K562 (cell line): ENCODE data around the gene ARHGEF1.

Source experiments
- DNMT1 ChIP-seq: fragments of 450-650 bp; IDR thresholded peaks from 2 replicates; pipeline ENCODE4 v1.6.1; 2016; ENCODE audit warnings: antibody characterized with exemption, mild to moderate bottlenecking
- KDM4B ChIP-seq, 2 experiments: fragments of 450-650 bp in 1 of 2; sonication (generic) in 1 of 2; IDR thresholded peaks; 2 replicates each; pipeline ENCODE4 v1.6.1; 2016 to 2017; ENCODE audit warnings: borderline replicate concordance in 2 of 2, antibody characterized with exemption in 1 of 2, low read depth in 1 of 2, mild to moderate bottlenecking in 1 of 2
- MAFF ChIP-seq: IDR thresholded peaks from 2 replicates; pipeline ENCODE4 v1.6.1; 2012; ENCODE audit warnings: low read length, improper control_type of control experiment
- NFIC ChIP-seq: fragments of 450-650 bp; IDR thresholded peaks from 2 replicates; pipeline ENCODE4 v1.6.1; 2017; ENCODE audit warnings: mild to moderate bottlenecking, inconsistent platforms
- PBX2 ChIP-seq, 2 experiments: IDR thresholded peaks in 1 of 2; conservative IDR thresholded peaks in 1 of 2; 2 replicates each; pipeline ENCODE4 v1.6.1; 2016; ENCODE audit warnings: low read depth in 2 of 2, mild to moderate bottlenecking in 1 of 2, missing compliant biosample characterization in 1 of 2, missing genetic modification characterization in 1 of 2, moderate library complexity in 1 of 2
- SMARCA5 ChIP-seq: fragments of 450-650 bp; IDR thresholded peaks from 2 replicates; pipeline ENCODE4 v1.6.1; 2016
- SP1 ChIP-seq: sonication (generic); formaldehyde crosslinking; IDR thresholded peaks from 2 replicates; pipeline ENCODE4 v1.8.1; 2022; ENCODE audit warnings: mild to moderate bottlenecking, missing genetic modification reagents
- TFAP4 ChIP-seq: sonication (generic); formaldehyde crosslinking; IDR thresholded peaks from 2 replicates; pipeline ENCODE4 v1.8.0; 2022; ENCODE audit warnings: missing genetic modification reagents, mild to moderate bottlenecking, moderate library complexity, borderline replicate concordance
- ZFP36 ChIP-seq: fragments of 150-350 bp; IDR thresholded peaks from 2 replicates; pipeline ENCODE4 v1.6.1; 2018; ENCODE audit warnings: low read length, low read depth; ENCODE audit not compliant: partially characterized antibody
- TF ChIP-seq, protein P1 (sequence below), 3 experiments: IDR thresholded peaks in 2 of 3; conservative IDR thresholded peaks in 1 of 3; 2 replicates each; pipeline ENCODE4 v1.5.1; 2011 to 2012; ENCODE audit warnings: low read length in 3 of 3, mild to moderate bottlenecking in 3 of 3, control low read depth in 2 of 3, improper control_type of control experiment in 1 of 3, inconsistent platforms in 1 of 3, low read depth in 1 of 3, mixed read lengths in 1 of 3, moderate library complexity in 1 of 3; ENCODE audit not compliant: insufficient read depth in 2 of 3
- TF ChIP-seq, protein P2 (sequence below): fragments of 450-650 bp; IDR thresholded peaks from 2 replicates; pipeline ENCODE4 v1.6.1; 2016; ENCODE audit warnings: low read depth

GRCh38 chr19:41907994-41908615, 25.1 kb downstream of the ARHGEF1 start:
- TF ChIP-seq SMARCA5, result no peak
- TF ChIP-seq, protein P1, sequence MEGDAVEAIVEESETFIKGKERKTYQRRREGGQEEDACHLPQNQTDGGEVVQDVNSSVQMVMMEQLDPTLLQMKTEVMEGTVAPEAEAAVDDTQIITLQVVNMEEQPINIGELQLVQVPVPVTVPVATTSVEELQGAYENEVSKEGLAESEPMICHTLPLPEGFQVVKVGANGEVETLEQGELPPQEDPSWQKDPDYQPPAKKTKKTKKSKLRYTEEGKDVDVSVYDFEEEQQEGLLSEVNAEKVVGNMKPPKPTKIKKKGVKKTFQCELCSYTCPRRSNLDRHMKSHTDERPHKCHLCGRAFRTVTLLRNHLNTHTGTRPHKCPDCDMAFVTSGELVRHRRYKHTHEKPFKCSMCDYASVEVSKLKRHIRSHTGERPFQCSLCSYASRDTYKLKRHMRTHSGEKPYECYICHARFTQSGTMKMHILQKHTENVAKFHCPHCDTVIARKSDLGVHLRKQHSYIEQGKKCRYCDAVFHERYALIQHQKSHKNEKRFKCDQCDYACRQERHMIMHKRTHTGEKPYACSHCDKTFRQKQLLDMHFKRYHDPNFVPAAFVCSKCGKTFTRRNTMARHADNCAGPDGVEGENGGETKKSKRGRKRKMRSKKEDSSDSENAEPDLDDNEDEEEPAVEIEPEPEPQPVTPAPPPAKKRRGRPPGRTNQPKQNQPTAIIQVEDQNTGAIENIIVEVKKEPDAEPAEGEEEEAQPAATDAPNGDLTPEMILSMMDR (IDR thresholded peaks at IDR 0.05 in 2 of 3, conservative IDR thresholded peaks at IDR 0.05 in 1 of 3; ENCODE audit: insufficient read depth in 2 of 3, low read depth in 1 of 3, low read length in 3 of 3), result no peak
- no peak for TF ChIP-seq NFIC
- no peak for TF ChIP-seq PBX2 (CRISPR knock-in tag; IDR thresholded peaks at IDR 0.05; ENCODE audit: low read depth)
- TF ChIP-seq PBX2 (tag; conservative IDR thresholded peaks at IDR 0.05; ENCODE audit: low read depth), result no peak
- no peak for TF ChIP-seq KDM4B (IDR thresholded peaks at IDR 0.05; ENCODE audit: borderline replicate concordance in 2 of 2, low read depth in 1 of 2)
- TF ChIP-seq SP1 (CRISPR knock-in tag), result no peak
- TF ChIP-seq, protein P2, sequence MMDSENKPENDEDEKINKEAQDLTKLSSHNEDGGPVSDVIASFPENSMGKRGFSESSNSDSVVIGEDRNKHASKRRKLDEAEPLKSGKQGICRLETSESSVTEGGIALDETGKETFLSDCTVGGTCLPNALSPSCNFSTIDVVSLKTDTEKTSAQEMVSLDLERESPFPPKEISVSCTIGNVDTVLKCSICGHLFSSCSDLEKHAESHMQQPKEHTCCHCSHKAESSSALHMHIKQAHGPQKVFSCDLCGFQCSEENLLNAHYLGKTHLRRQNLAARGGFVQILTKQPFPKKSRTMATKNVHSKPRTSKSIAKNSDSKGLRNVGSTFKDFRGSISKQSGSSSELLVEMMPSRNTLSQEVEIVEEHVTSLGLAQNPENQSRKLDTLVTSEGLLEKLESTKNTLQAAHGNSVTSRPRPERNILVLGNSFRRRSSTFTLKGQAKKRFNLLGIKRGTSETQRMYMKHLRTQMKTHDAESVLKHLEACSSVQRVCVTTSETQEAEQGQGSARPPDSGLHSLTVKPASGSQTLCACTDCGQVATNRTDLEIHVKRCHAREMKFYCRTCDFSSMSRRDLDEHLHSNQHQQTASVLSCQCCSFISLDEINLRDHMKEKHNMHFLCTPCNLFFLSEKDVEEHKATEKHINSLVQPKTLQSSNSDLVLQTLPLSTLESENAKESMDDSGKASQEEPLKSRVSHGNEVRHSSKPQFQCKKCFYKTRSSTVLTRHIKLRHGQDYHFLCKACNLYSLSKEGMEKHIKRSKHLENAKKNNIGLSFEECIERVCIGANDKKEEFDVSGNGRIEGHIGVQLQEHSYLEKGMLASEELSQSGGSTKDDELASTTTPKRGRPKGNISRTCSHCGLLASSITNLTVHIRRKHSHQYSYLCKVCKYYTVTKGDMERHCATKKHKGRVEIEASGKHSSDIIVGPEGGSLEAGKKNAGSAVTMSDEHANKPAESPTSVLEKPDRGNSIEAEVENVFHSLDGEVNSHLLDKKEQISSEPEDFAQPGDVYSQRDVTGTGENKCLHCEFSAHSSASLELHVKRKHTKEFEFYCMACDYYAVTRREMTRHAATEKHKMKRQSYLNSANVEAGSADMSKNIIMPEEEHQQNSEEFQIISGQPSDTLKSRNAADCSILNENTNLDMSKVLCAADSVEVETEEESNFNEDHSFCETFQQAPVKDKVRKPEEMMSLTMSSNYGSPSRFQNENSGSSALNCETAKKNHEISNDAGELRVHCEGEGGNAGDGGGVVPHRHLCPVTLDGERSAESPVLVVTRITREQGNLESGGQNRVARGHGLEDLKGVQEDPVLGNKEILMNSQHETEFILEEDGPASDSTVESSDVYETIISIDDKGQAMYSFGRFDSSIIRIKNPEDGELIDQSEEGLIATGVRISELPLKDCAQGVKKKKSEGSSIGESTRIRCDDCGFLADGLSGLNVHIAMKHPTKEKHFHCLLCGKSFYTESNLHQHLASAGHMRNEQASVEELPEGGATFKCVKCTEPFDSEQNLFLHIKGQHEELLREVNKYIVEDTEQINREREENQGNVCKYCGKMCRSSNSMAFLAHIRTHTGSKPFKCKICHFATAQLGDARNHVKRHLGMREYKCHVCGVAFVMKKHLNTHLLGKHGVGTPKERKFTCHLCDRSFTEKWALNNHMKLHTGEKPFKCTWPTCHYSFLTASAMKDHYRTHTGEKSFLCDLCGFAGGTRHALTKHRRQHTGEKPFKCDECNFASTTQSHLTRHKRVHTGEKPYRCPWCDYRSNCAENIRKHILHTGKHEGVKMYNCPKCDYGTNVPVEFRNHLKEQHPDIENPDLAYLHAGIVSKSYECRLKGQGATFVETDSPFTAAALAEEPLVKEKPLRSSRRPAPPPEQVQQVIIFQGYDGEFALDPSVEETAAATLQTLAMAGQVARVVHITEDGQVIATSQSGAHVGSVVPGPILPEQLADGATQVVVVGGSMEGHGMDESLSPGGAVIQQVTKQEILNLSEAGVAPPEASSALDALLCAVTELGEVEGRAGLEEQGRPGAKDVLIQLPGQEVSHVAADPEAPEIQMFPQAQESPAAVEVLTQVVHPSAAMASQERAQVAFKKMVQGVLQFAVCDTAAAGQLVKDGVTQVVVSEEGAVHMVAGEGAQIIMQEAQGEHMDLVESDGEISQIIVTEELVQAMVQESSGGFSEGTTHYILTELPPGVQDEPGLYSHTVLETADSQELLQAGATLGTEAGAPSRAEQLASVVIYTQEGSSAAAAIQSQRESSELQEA, result no peak
- no peak for TF ChIP-seq MAFF
- TF ChIP-seq DNMT1, result no peak
- no peak for TF ChIP-seq TFAP4 (CRISPR knock-in tag)
- no peak for TF ChIP-seq ZFP36
